Heart left ventricle (tissue), 13 donors: ENCODE data around the gene SLC33A1.
"Not testable (repeated sequence)": the region's sequence is repeated elsewhere in the genome, so short reads cannot be mapped to it uniquely, and the experiment has no call there.

ENCODE experiments used
- CTCF ChIP-seq, 12 donors: fragments of 200-600 bp; sonication (generic) in 4 of 12; IDR thresholded peaks; one replicate each; pipeline versions ENCODE4 v1.5.0 to v1.8.0; 2018 to 2022; ENCODE audit warnings: antibody characterized with exemption in 12 of 12, mild to moderate bottlenecking in 5 of 12
- POLR2A ChIP-seq, 2 donors: fragments of 450-650 bp; IDR thresholded peaks; one replicate each; pipeline ENCODE4 v1.6.1; 2017; ENCODE audit warnings: antibody characterized with exemption in 2 of 2, mild to moderate bottlenecking in 2 of 2, moderate library complexity in 2 of 2
- donor health status: ischemic (EF 13 %, LVEDD 7.1; RV severe dilation, severe dysfunction).
- donor health status: DM: no; HTN: yes; CAD: no.
- donor health status: DM: no; HTN: no; CAD: no.
- donor health status: ischemic (EF 25% LVEDD 6.9; RV normal size, moderate dysfunction).
- donor health status: ischemic (EF 25% LVEDD 5.7; RV mildly dilated, moderate dysfunction).
- donor health status: ischemic (EF 35%, LVEDD 5.7; RV mildly dilated, moderate dysfunction).
- donor health status: nonischemic (EF 11% LVEDD 7.7; RV severe dilation, severe dysfunction).
- donor health status: DM: yes; HTN: yes; CAD: no.
- donor health status: PGD.
- donor health status: ischemic (EF 29% LVEDD 5.4; RV normal size, mild dysfunction).
- donor health status: nonischemic (EF 23%, LVEDD 6.1; RV moderate dilation, normal function).

GRCh38 chr3:155849404-155849803 lies 4.8 kb downstream of the SLC33A1 start:
- TF ChIP-seq CTCF, POLR2A (IDR thresholded peaks at IDR 0.05): not testable (repeated sequence)
